HepG2 (cell line): Measurements from ENCODE around the gene CIROP. TPM values are rescaled to one million over a fixed set of nuclear protein-coding genes. Genes with fewer than 3 reads are reported as not detected.

Source experiments
- ATAC-seq: fragments of 200-7000 bp; cut with Tn5 transposase; 3 replicates; pipeline ENCODE4 v1.9.1; 2020; ENCODE audit warnings: mild to moderate bottlenecking, moderate library complexity
- BruUV-seq: library from RNA; stranded (reverse); fragments of 400-500 nt; replicated peaks from 2 replicates; lab custom pipeline; 2021; lab: Mats Ljungman, UMichigan
- CTCF ChIA-PET: fragments of 300-600 bp; formaldehyde crosslinking; extraction: SDS; loops from one replicate; lab custom pipeline; 2021; ENCODE audit warnings: low total read pairs, inconsistent platforms, low intra/inter-chr PET ratio; lab: Yijun Ruan, JAX
- POLR2A ChIA-PET: fragments of 350-600 bp; sonication (Branson Sonifier 250); formaldehyde crosslinking; loops from one replicate; lab custom pipeline; 2020; ENCODE audit warnings: antibody characterized with exemption, inconsistent platforms; lab: Yijun Ruan, JAX
- DNase-seq: peaks from one replicate; pipeline ENCODE4 v3.0.0-alpha.2; 2015; ENCODE audit warnings: low spot score
- FAIRE-seq: peaks from 3 replicates; lab custom pipeline; 2011; peaks lifted over from hg19 to GRCh38; lab: Jason Lieb, UNC
- H2AFZ ChIP-seq: one replicate; pipeline ENCODE4 v1.6.1; 2011; ENCODE audit warnings: low read length, inconsistent platforms
- H3K27ac ChIP-seq: fragments of 300-600 bp; 3 replicates; pipeline ENCODE4 v1.8.0; 2011; ENCODE audit warnings: mixed run types, mild to moderate bottlenecking, mixed read lengths, low read length, inconsistent platforms; ENCODE audit not compliant: insufficient read depth; ENCODE audit errors: extremely low read length
- H3K27me3 ChIP-seq, 2 experiments: fragments of 200-600 bp in 1 of 2; 2 replicates in 1 of 2; 3 replicates in 1 of 2; pipeline versions ENCODE4 v1.6.0 to v1.8.0; 2011; ENCODE audit warnings: low read length in 2 of 2, mild to moderate bottlenecking in 2 of 2, moderate library complexity in 2 of 2, inconsistent platforms in 1 of 2; ENCODE audit not compliant: insufficient read depth in 2 of 2, control insufficient read depth in 1 of 2
- H3K36me3 ChIP-seq, 2 experiments: fragments of 200-600 bp in 1 of 2; replicated peaks in 1 of 2; 2 replicates in 1 of 2; 3 replicates in 1 of 2; pipeline versions ENCODE4 v1.5.1 to v1.8.0; 2011; ENCODE audit warnings: low read length in 2 of 2, inconsistent platforms in 1 of 2; ENCODE audit not compliant: insufficient read depth in 2 of 2, control insufficient read depth in 1 of 2
- H3K4me1 ChIP-seq: 2 replicates; pipeline ENCODE4 v1.5.1; 2012; ENCODE audit warnings: low read length, inconsistent platforms; ENCODE audit not compliant: insufficient read depth
- H3K4me2 ChIP-seq: 2 replicates; pipeline ENCODE4 v1.6.0; 2011; ENCODE audit warnings: low read depth, low read length, inconsistent platforms
- H3K4me3 ChIP-seq, 3 experiments: fragments of 200-600 bp in 1 of 3; sonication (generic), shearing (Covaris generic) in 1 of 3; replicated peaks in 1 of 3; 2 replicates each; pipeline ENCODE4 v1.5.1; 2011 to 2016; ENCODE audit warnings: low read length in 3 of 3, inconsistent platforms in 2 of 3, low read depth in 2 of 3, mild to moderate bottlenecking in 2 of 3, control low read depth in 1 of 3, mixed read lengths in 1 of 3; ENCODE audit not compliant: insufficient read depth in 1 of 3
- H3K79me2 ChIP-seq: one replicate; pipeline ENCODE4 v1.6.1; 2011; ENCODE audit warnings: low read length, inconsistent platforms; ENCODE audit not compliant: insufficient read depth
- H3K9ac ChIP-seq: 2 replicates; pipeline ENCODE4 v1.6.0; 2011; ENCODE audit warnings: mild to moderate bottlenecking, low read depth, low read length, inconsistent platforms; ENCODE audit not compliant: insufficient read depth
- H3K9me3 ChIP-seq: 2 replicates; pipeline ENCODE4 v1.5.1; 2012; ENCODE audit warnings: mild to moderate bottlenecking, low read length
- H4K20me1 ChIP-seq: 2 replicates; pipeline ENCODE4 v1.6.0; 2011; ENCODE audit warnings: inconsistent platforms, mild to moderate bottlenecking, low read length, moderate library complexity; ENCODE audit not compliant: insufficient read depth
- MTF2 ChIP-seq: sonication (generic); formaldehyde crosslinking; IDR thresholded peaks from 2 replicates; pipeline ENCODE4 v1.5.0; 2020; ENCODE audit warnings: missing genetic modification reagents, borderline replicate concordance
- NRL ChIP-seq: sonication (generic); formaldehyde crosslinking; IDR thresholded peaks from 2 replicates; pipeline ENCODE4 v1.5.0; 2020; ENCODE audit warnings: missing genetic modification reagents, mild to moderate bottlenecking, moderate library complexity, borderline replicate concordance
- XRCC5 ChIP-seq: fragments of 200-400 bp; formaldehyde crosslinking; optimal IDR thresholded peaks from 2 replicates; pipeline ENCODE3; 2017; ENCODE audit warnings: mild to moderate bottlenecking, low read length
- ZFY ChIP-seq: sonication (generic); formaldehyde crosslinking; IDR thresholded peaks from 2 replicates; pipeline ENCODE4 v1.4.0; 2020; ENCODE audit warnings: missing genetic modification reagents
- ZNF121 ChIP-seq: sonication (generic); formaldehyde crosslinking; IDR thresholded peaks from 2 replicates; pipeline ENCODE4 v1.5.0; 2020; ENCODE audit warnings: mild to moderate bottlenecking, missing genetic modification reagents
- ZNF225 ChIP-seq: sonication (generic); formaldehyde crosslinking; IDR thresholded peaks from 2 replicates; pipeline ENCODE4 v1.4.0; 2020; ENCODE audit warnings: mild to moderate bottlenecking, missing genetic modification reagents
- ZNF891 ChIP-seq: sonication (generic); formaldehyde crosslinking; IDR thresholded peaks from 2 replicates; pipeline ENCODE4 v1.5.0; 2020; ENCODE audit warnings: mild to moderate bottlenecking, missing genetic modification reagents
- WGBS: methylation state at CpG from one replicate; pipeline ENCODE4 v1.1.6; 2017; ENCODE audit warnings: low lambda C conversion rate; 5-methylcytosine and 5-hydroxymethylcytosine counted together
- in situ Hi-C: cut with HindIII; loops from 2 replicates; pipeline ENCODE4 v1.10.0; 2017; ENCODE audit warnings: low pct_unique_long_range_greater_than_20kb; ENCODE audit not compliant: extremely low pct_ligation_motif_present
- intact Hi-C: fragments of 100-400 bp; cut with micrococcal nuclease; formaldehyde crosslinking; loops from one replicate; pipeline ENCODE4 v1.10.0; 2022; ENCODE audit not compliant: unreplicated experiment
- polyA plus RNA-seq, 8 experiments: library from polyadenylated mRNA; depleted of rRNA in 3 of 8; stranded (reverse) in 7 of 8; unstranded in 1 of 8; fragments of >200 nt; fragmentation: Illumina TruSeq in 4 of 8; extraction: Trizol in 4 of 8; gene quantifications; 2 replicates each; pipeline versions ENCODE4 v1.2.1 to v1.2.3, GENCODE V29; 2011 to 2016; ENCODE audit warnings: low read depth in 4 of 8, missing spikeins in 1 of 8, mixed read lengths in 1 of 8; ENCODE audit not compliant: insufficient read depth in 1 of 8
- total RNA-seq, 5 experiments: library from RNA; depleted of rRNA; stranded (reverse); fragments of >200 nt; fragmentation: Illumina TruSeq; extraction: Trizol; gene quantifications; 2 replicates each; pipeline ENCODE4 v1.2.3, GENCODE V29; 2016; ENCODE audit warnings: low read depth in 1 of 5

CIROP gene
- total and polyA plus RNA-seq, 2 of the 13 experiments (the other 11 are each of a cell fraction or from before 2014, with no cell fraction given), result 0.07 TPM; not detected in 1

DNA sequence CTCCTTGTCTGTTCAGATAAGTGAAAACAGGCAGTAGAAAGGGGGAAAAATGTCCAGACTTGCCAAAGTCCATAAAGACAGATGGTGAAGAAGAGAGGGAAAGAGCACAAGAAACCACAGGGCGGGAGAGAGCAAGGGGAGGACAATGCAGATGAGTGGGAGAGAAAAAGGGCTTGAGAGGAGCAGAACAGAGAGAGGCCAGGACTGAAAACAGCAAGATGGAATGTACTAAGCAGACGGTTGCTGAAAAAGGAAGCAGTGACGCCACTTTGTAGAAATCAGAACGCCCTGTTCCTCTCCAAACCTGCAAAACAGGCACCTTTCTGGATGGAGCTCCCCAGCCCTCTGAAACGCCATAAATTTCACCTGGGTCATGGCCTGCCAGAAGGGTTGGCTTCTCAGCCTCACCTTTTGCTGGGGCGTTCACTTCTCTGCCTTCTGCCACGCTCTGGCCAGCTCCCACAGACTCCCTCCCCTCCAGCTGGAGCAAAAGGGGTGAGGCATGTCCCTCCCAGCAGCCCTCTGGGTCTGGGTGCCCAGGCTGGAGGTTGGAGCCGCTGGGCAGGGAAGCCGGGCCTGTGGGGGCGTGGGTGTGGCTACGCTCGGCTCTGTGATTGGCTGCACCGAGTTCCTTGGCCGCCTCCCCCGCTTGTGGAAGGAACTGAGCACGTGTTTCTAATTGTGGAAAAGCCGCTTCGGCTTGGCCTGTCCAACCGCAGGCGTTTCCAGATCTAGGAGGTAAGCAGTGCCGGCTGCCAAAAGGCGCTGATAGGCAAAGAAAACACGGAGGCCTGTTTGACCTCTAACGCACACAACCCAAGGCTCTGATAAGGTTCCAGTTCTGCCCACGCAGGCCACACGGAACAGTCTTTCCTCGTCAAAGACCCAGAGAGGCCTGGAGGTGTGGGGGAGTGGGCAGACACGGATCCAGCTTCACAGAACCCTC is 49.3 kb upstream of the CIROP start (continued):
- TF ChIP-seq ZFY (CRISPR knock-in tag), result 0 out of 2 replicates have a peak, but pooled peaks have one; percentile 25
- 0 out of 2 replicates have a peak, but pooled peaks have one; percentile 46 for TF ChIP-seq NRL (CRISPR knock-in tag)
- 0 out of 2 replicates have a peak, but pooled peaks have one; percentile 34 for TF ChIP-seq ZNF891
- TF ChIP-seq ZNF225 (CRISPR knock-in tag), result peak; percentile 59; the same call in 1 of the 2 replicates

GRCh38 chr14:23151342-23151741 is 46.6 kb upstream of the CIROP start:
- Histone ChIP-seq H3K4me1 (no peaks in the 10 kb centered on the region), H3K9me3 (no peaks in the 10 kb centered on the region), H2AFZ (no peak overlapping the region), H3K4me3 (no peak overlapping the region)
- 7% methylated on average over 2 of the region's 2 CpGs for WGBS
- in situ Hi-C loops, result no loop called here
- DNase-seq, result no peak
- TF ChIP-seq MTF2 (CRISPR knock-in tag) (no peak), XRCC5 (no peak), ZNF121 (CRISPR knock-in tag) (peak; percentile 35; the same call in 1 of the 2 replicates), ZNF891 (no peak)
- TF ChIP-seq, all 625 proteins: peak for 1
- CTCF ChIA-PET, result no interaction called here
- H3K27ac ChIP-seq, result no peak overlapping the region
- H3K4me2 ChIP-seq, result no peak overlapping the region
- H3K79me2 ChIP-seq, result no peaks in the 10 kb centered on the region
- no peak for ATAC-seq
- no peak for FAIRE-seq
- POLR2A ChIA-PET, result interaction anchor here (1.3 kb wide), 1 partner anchor 56 kb away, joined by 7 read pairs; the partner anchor contains the start of genes ACIN1 and C14orf119
- peaks cover 14 to 51% of the 10 kb centered on the region in 2 experiments for H3K27me3 ChIP-seq
- intact Hi-C loops, result no loop called here
- H3K9ac ChIP-seq, result no peak overlapping the region
- H4K20me1 ChIP-seq, result no peaks in the 10 kb centered on the region
- H3K36me3 ChIP-seq, result no peaks in the 10 kb centered on the region
- no TSS peak for BruUV-seq
